ENCODE results near the gene YARS1.
A peak's percentile ranks its signal among the peaks of the same experiment; 100 is the strongest.

Gene YARS1

DNA sequence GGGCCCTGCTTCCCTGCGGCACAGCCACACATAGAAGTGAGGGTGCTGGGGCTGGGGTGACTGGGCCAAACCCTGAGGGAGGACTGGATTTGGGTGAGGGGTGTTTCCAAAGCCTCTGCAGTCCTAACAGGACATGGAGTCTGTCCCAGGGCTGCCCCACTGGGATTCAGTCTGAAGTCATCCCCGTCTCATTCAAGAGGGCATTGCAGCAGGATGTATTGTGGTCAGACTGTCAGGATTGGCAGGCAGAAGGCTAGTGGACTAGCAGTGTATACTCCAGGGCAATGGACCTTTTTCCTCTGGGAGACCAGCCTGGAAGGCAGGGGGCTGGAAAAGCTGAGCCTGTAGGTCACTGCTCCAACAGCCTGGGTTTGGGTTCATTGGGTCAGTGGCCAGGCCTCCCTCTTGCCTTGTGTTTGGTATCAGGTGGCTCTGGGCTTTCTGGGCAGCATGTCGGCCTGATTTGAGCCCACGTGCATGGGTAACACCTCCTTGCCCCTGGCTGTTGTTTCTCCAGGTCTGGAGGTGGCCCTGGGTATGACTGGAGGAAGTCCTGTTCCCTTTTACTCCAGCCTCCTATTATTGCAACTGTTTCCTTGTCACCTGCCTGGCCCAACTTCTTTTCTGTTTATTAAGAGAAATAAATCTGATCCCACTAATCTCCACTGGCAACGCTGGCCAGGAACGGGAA lies 73.6 kb downstream of the YARS1 start:
- ATAC-seq = peak; percentile 11; the same call in 1 of the 3 replicates
- no peak for TF ChIP-seq BACH2 (CRISPR knock-in tag; IDR thresholded peaks at IDR 0.05; ENCODE audit: borderline replicate concordance)
- TF ChIP-seq TCF4 (CRISPR knock-in tag; IDR thresholded peaks at IDR 0.05; ENCODE audit: borderline replicate concordance) = no peak
- TF ChIP-seq ISL1 (CRISPR knock-in tag; IDR thresholded peaks at IDR 0.05) = no peak
- TF ChIP-seq ZNF8 (CRISPR knock-in tag; IDR thresholded peaks at IDR 0.05) = no peak

DNA sequence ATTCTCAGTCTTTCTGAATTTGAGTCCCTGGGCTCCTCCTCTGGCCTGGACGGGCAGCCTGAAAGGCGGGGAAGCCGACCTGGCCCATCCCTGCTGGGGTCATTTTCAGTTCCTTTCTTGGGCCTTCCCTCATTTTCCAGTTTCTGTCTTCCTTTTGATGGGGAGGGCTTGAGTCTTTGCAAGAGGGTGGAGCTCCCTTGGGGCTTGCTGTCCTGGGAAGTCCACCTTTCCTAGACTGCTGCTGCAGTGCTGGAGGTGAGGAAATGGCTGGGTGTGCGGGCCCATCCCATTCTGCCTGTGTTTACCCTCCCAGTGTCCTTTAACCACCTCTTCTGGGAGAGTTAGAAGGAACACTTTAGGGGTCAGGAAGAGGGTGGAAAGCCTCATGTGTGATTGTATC lies 74.2 kb downstream of the YARS1 start:
- ATAC-seq = peak; percentile 22; the same call in 1 of the 3 replicates
- TF ChIP-seq ISL1 (CRISPR knock-in tag; IDR thresholded peaks at IDR 0.05) (no peak), TOX (CRISPR knock-in tag; IDR thresholded peaks at IDR 0.05; ENCODE audit: borderline replicate concordance) (no peak), ARNTL (CRISPR knock-in tag; IDR thresholded peaks at IDR 0.05; ENCODE audit: borderline replicate concordance, low read depth) (no peak), ZFP30 (CRISPR knock-in tag; IDR thresholded peaks at IDR 0.05) (no peak), OSR1 (CRISPR knock-in tag; IDR thresholded peaks at IDR 0.05) (no peak), RARB (CRISPR knock-in tag; IDR thresholded peaks at IDR 0.05) (no peak), GLIS3 (CRISPR knock-in tag; IDR thresholded peaks at IDR 0.05) (no peak), BACH2 (CRISPR knock-in tag; IDR thresholded peaks at IDR 0.05; ENCODE audit: borderline replicate concordance) (no peak), ZFP3 (CRISPR knock-in tag; IDR thresholded peaks at IDR 0.05) (no peak), ZC3H10 (CRISPR knock-in tag; IDR thresholded peaks at IDR 0.05) (no peak), ZNF8 (CRISPR knock-in tag; IDR thresholded peaks at IDR 0.05) (no peak)
- TF ChIP-seq, protein P1, sequence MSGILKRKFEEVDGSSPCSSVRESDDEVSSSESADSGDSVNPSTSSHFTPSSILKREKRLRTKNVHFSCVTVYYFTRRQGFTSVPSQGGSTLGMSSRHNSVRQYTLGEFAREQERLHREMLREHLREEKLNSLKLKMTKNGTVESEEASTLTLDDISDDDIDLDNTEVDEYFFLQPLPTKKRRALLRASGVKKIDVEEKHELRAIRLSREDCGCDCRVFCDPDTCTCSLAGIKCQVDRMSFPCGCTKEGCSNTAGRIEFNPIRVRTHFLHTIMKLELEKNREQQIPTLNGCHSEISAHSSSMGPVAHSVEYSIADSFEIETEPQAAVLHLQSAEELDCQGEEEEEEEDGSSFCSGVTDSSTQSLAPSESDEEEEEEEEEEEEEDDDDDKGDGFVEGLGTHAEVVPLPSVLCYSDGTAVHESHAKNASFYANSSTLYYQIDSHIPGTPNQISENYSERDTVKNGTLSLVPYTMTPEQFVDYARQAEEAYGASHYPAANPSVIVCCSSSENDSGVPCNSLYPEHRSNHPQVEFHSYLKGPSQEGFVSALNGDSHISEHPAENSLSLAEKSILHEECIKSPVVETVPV (CRISPR knock-in tag; IDR thresholded peaks at IDR 0.05) = no peak
- TF ChIP-seq, protein P2, sequence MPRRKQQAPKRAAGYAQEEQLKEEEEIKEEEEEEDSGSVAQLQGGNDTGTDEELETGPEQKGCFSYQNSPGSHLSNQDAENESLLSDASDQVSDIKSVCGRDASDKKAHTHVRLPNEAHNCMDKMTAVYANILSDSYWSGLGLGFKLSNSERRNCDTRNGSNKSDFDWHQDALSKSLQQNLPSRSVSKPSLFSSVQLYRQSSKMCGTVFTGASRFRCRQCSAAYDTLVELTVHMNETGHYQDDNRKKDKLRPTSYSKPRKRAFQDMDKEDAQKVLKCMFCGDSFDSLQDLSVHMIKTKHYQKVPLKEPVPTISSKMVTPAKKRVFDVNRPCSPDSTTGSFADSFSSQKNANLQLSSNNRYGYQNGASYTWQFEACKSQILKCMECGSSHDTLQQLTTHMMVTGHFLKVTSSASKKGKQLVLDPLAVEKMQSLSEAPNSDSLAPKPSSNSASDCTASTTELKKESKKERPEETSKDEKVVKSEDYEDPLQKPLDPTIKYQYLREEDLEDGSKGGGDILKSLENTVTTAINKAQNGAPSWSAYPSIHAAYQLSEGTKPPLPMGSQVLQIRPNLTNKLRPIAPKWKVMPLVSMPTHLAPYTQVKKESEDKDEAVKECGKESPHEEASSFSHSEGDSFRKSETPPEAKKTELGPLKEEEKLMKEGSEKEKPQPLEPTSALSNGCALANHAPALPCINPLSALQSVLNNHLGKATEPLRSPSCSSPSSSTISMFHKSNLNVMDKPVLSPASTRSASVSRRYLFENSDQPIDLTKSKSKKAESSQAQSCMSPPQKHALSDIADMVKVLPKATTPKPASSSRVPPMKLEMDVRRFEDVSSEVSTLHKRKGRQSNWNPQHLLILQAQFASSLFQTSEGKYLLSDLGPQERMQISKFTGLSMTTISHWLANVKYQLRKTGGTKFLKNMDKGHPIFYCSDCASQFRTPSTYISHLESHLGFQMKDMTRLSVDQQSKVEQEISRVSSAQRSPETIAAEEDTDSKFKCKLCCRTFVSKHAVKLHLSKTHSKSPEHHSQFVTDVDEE (CRISPR knock-in tag; IDR thresholded peaks at IDR 0.05) = no peak

DNA sequence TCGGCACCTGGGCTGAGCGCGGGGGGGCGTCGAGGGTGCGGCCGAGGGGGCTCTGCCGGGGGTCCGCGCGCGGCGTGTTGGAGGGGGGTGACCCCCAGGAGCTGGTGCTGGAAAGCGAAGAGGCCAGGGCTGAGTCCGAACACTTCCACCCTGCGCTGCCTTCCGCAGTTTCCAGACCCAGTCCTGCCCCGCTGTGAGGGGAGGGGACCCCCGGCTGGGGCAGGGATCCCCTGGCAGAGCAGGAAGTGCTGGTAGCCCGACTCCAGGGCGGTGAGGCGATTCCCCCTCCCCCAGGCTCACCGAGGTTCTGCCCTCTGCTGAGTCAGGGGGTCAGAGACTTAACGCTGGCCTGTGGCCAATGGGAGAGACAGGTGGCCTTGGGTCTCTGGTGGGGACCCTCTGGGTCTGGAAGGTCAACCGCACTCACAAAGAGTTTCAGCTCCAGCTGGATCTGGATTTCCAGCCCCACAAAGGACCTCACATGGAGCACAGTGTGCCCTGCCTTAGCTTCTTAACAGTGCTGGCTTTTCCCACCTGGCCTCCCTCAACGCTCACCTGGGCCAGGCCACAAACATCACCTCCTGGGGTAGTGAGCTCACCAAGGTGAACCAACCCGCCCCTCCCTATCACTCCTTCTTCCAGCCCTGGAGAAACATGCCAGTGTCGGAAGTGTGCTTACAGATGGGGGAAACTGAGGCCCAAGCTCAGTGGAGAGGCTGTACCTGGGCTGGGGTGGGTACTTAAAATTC lies 74.8 kb downstream of the YARS1 start:
- ATAC-seq = no peak
- TF ChIP-seq ZFP30 (CRISPR knock-in tag; IDR thresholded peaks at IDR 0.05) (no peak), ZFP3 (CRISPR knock-in tag; IDR thresholded peaks at IDR 0.05) (no peak), ISL1 (CRISPR knock-in tag; IDR thresholded peaks at IDR 0.05) (no peak), TCF4 (CRISPR knock-in tag; IDR thresholded peaks at IDR 0.05; ENCODE audit: borderline replicate concordance) (no peak), ZNF70 (CRISPR knock-in tag; IDR thresholded peaks at IDR 0.05) (no peak), ZC3H10 (CRISPR knock-in tag; IDR thresholded peaks at IDR 0.05) (no peak), CSDC2 (CRISPR knock-in tag; IDR thresholded peaks at IDR 0.05) (no peak)
- TF ChIP-seq, protein P3, sequence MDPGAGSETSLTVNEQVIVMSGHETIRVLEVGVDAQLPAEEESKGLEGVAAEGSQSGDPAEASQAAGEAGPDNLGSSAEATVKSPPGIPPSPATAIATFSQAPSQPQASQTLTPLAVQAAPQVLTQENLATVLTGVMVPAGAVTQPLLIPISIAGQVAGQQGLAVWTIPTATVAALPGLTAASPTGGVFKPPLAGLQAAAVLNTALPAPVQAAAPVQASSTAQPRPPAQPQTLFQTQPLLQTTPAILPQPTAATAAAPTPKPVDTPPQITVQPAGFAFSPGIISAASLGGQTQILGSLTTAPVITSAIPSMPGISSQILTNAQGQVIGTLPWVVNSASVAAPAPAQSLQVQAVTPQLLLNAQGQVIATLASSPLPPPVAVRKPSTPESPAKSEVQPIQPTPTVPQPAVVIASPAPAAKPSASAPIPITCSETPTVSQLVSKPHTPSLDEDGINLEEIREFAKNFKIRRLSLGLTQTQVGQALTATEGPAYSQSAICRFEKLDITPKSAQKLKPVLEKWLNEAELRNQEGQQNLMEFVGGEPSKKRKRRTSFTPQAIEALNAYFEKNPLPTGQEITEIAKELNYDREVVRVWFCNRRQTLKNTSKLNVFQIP (CRISPR knock-in tag; IDR thresholded peaks at IDR 0.05; ENCODE audit: borderline replicate concordance, low read depth) = no peak
- TF ChIP-seq, protein P4, sequence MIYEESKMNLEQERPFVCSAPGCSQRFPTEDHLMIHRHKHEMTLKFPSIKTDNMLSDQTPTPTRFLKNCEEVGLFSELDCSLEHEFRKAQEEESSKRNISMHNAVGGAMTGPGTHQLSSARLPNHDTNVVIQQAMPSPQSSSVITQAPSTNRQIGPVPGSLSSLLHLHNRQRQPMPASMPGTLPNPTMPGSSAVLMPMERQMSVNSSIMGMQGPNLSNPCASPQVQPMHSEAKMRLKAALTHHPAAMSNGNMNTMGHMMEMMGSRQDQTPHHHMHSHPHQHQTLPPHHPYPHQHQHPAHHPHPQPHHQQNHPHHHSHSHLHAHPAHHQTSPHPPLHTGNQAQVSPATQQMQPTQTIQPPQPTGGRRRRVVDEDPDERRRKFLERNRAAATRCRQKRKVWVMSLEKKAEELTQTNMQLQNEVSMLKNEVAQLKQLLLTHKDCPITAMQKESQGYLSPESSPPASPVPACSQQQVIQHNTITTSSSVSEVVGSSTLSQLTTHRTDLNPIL (CRISPR knock-in tag; IDR thresholded peaks at IDR 0.05; ENCODE audit: low read depth) = no peak
- TF ChIP-seq, protein P1 (CRISPR knock-in tag; IDR thresholded peaks at IDR 0.05) = no peak

Measured in SK-N-SH treated with all-trans-retinoic acid at 6 μM for 48 hours (cell line).